PC-3 (cell line): ENCODE results near the gene CDKN1B.

ENCODE experiments used
- CTCF ChIP-seq: fragments of 300-600 bp; sonication (generic); conservative IDR thresholded peaks from 2 replicates; pipeline ENCODE4 v1.5.1; 2017; ENCODE audit warnings: antibody characterized with exemption, low read depth, mild to moderate bottlenecking, low read length
- EZH2phosphoT487 ChIP-seq: fragments of 300-600 bp; sonication (generic); IDR thresholded peaks from 2 replicates; pipeline ENCODE4 v1.6.1; 2018; ENCODE audit warnings: mild to moderate bottlenecking, antibody characterized with exemption, low read length, borderline replicate concordance

DNA sequence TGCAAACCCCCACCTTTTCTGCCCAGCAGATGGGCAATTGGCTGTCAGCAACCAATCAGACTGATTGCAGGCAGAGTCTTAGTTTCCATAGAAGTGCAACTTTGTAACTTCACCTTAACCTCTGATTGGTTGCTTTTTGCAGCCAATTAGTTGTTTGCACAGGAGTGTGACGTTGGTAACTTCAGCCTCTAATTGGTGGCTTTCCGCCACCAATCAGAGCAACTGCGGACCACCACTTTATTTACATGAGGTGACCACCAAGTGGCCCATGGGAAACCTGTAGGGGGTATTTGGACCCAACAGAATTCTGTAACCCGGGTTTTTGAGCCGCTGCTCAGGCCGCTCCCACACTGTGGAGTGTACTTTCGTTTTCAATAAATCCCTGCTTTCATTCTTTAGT is 32.3 kb downstream of the CDKN1B start:
- TF ChIP-seq EZH2phosphoT487 (no peak), CTCF (no peak)
